ENCODE data around the gene EFHC2.

GRCh38 chrX:44113337-44113736, 230.1 kb downstream of the EFHC2 start:
- TF ChIP-seq SIN3A (IDR thresholded peaks at IDR 0.05; ENCODE audit: borderline replicate concordance, low read depth, low read length) (no peak), CTCF (IDR thresholded peaks at IDR 0.05) (no peak), FOSL2 (IDR thresholded peaks at IDR 0.05; ENCODE audit: borderline replicate concordance, low read depth) (no peak), GABPA (IDR thresholded peaks at IDR 0.05; ENCODE audit: low read depth) (no peak), MXI1 (IDR thresholded peaks at IDR 0.05; ENCODE audit: low read depth, low read length) (no peak), POLR2AphosphoS5 (IDR thresholded peaks at IDR 0.05; ENCODE audit: low read depth, low read length) (no peak), RXRA (IDR thresholded peaks at IDR 0.05; ENCODE audit: borderline replicate concordance, low read depth) (no peak), FOXM1 (IDR thresholded peaks at IDR 0.05; ENCODE audit: low read depth) (no peak), SMC3 (IDR thresholded peaks at IDR 0.05; ENCODE audit: low read depth, low read length) (no peak), EZH2phosphoT487 (IDR thresholded peaks at IDR 0.05; ENCODE audit: borderline replicate concordance, low read depth) (no peak), REST (IDR thresholded peaks at IDR 0.05; ENCODE audit: low read depth, low read length) (no peak), JUND (IDR thresholded peaks at IDR 0.05) (no peak), EP300 (IDR thresholded peaks at IDR 0.05; ENCODE audit: borderline replicate concordance in 1 of 2, low read depth in 1 of 2, low read length in 1 of 2) (no peak)

Measured in SK-N-SH (cell line).